COLO668 (cell line): ENCODE data around the gene PHRF1.
A peak's percentile ranks its signal among the peaks of the same experiment; 100 is the strongest.

Experiments used
- DNase-seq: peaks from one replicate; lab custom pipeline; 2025; ENCODE audit not compliant: unreplicated experiment; lab: John Stamatoyannopoulos, UW

PHRF1 gene

GRCh38 chr11:575996-576768 lies at the start of gene PHRF1:
Gene PHRF1 (plus strand): TSS chr11:576470. CDS start chr11:581513, 5,043 bp downstream.
- DNase-seq: peak; percentile 79

GRCh38 chr11:528166-528814 lies 48.0 kb upstream of the PHRF1 start:
- DNase-seq: no peak

GRCh38 chr11:528815-529727 lies 47.2 kb upstream of the PHRF1 start:
- no peak for DNase-seq

GRCh38 chr11:529728-530411 lies 46.4 kb upstream of the PHRF1 start:
- no peak for DNase-seq

GRCh38 chr11:530960-531831 lies 45.1 kb upstream of the PHRF1 start:
- no peak for DNase-seq

GRCh38 chr11:531919-532526 lies 44.2 kb upstream of the PHRF1 start:
- DNase-seq: no peak

- DNase-seq: no peak
Observed at GRCh38 chr11:532527-532985, 43.7 kb upstream of the PHRF1 start.

- DNase-seq: no peak
Observed at GRCh38 chr11:532986-533585, 43.2 kb upstream of the PHRF1 start.

- DNase-seq: no peak
Observed at GRCh38 chr11:533586-534395, 42.5 kb upstream of the PHRF1 start.

- DNase-seq: peak; percentile 53
Observed at GRCh38 chr11:534396-535209, 41.7 kb upstream of the PHRF1 start.

- DNase-seq: no peak
Observed at GRCh38 chr11:535210-535518, 41.1 kb upstream of the PHRF1 start.

- DNase-seq: peak; percentile 83
Observed at GRCh38 chr11:535519-536454, 40.5 kb upstream of the PHRF1 start, which contains the start of gene HRAS. Gene HRAS (minus strand): TSS chr11:535576.

GRCh38 chr11:536841-537621 lies 39.2 kb upstream of the PHRF1 start, which contains the start of gene LRRC56:
Gene LRRC56 (plus strand): TSS chr11:537527. CDS start chr11:540685, 3,158 bp downstream.
- peak; percentile 82 for DNase-seq

- DNase-seq: no peak
Observed at GRCh38 chr11:537622-538430, 38.4 kb upstream of the PHRF1 start.
